GM18526 (cell line): ENCODE results near the gene ATP10A.

ENCODE experiments used
- POLR2A ChIP-seq: IDR thresholded peaks from 3 replicates; pipeline ENCODE4 v1.6.1; 2011; ENCODE audit not compliant: insufficient read length; ENCODE audit errors: extremely low read depth

The ATP10A gene

DNA sequence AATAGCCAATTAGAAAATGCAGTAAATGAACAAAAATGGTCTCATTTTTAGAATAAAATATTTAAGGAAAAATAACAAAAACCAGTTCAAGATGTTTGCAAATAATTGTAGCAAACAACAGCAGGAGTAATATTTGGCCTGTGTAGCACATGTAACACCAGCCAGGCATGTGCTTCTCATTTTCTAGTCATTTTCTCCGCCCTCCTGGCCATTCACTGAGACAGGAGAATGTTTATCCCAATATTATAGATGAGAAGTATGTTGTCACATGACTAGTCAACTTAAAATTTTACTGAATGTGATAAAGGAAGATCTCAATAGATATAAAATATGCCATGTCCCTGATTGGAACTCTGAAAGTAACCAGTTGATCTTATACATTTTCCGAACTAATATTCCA is 7.8 kb upstream of the ATP10A start:
- TF ChIP-seq POLR2A, result no peak

GRCh38 chr15:25869701-25870100 is 6.6 kb upstream of the ATP10A start:
- no peak for TF ChIP-seq POLR2A

- TF ChIP-seq POLR2A, result no peak
Observed at GRCh38 chr15:25866874-25867273, 3.7 kb upstream of the ATP10A start.

DNA sequence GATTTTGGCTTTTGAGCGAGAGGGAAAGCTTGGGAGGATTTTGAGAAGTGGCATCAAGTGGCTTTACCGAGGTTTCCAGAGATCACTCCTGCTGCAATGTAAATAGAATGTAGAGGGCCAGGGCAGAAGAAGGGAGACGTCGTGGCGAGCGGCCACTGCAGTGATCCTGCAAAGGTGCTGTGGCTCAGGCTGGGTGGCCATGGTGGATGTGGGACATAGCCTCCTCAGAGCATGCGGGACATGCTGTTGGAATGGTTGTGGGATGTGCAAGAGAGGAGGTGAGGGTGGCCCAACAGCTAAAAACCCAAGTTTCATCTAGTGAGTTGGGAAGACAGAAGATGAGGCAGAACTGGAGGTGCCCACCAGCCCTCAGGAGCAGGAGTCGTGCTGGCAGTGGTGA is 3.1 kb upstream of the ATP10A start:
- TF ChIP-seq POLR2A, result no peak

GRCh38 chr15:25864966-25865365 is 1.8 kb upstream of the ATP10A start:
- no peak for TF ChIP-seq POLR2A

DNA sequence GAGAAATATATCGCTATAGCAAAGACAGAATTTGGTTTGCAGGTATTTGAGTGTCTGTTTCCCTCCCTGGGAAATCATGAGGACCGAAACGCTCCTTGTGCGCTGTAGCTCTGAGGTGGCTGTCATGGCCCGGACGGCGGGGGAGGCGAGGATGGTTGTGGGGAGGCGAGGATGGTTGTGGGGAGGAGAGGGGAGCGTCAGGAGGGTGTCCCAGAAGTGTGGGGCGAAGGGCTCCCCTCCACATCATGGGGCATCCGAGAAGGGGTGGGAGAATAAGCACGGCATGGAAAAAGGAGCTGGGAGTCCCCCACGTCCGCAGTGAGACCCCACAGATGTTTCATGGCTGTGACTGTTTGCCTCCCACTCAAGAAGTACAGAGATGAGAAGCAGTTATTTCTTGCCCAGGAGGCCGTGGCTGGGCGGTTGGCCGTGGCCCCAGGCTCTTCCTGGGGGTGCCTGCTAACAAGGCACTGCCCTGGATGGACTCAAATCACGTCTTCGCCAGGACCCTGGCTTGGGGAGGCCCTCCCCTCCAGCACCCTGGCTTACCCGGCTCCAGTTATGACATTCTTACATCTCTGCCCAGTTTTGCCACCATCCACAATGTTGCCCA is 947 bp upstream of the ATP10A start:
- TF ChIP-seq POLR2A, result no peak

GRCh38 chr15:25862472-25863110 is 536 bp downstream of the ATP10A start:
- TF ChIP-seq POLR2A, result no peak

GRCh38 chr15:25862071-25862471 is 1.1 kb downstream of the ATP10A start:
- no peak for TF ChIP-seq POLR2A

DNA sequence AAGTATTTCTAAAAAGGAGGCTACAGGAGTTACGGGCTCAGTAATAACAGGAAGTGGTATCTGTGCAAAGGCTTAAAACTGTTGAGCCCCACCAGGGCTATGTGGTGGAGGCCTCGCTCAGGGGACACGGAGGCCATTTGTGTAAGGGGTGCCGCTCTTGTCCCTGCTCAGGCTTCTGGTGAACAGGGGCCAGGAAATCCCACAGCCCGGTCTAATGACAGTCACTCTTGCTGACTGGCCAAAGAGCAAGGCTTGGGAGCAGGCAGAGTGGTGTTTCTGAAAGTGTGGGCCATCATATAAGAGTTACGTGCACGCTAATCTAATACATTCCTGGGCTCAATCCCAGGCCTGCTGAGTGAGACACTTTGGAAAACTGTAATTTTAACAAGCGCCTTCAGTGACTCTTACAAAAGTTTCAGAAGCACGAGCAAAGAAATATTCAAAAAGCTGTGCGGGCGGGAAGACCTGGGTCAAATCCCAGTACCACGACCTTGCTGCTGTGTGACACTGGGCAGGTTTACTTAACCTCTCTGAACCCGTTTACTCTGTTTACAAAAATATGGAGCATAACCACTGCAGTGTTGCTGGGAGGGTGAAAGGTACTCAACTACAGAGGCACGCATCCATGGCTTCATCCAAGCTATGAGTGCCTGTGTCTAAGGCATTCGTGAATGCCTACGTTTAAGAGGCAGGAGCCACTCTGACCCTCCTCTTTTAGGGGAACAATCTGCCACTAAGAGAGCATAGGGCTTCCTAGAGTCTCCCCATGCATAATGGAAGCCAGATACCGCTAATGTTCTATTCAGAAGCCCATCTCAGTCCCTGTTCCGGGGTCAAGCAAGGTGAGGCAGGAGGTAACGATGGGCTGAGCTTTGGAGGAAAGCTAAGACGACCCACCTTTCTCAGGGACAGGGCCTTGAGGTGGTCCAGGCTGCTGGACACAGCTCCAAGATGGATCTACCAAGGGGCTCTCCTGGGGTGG is 2.0 kb downstream of the ATP10A start:
- TF ChIP-seq POLR2A, result no peak

DNA sequence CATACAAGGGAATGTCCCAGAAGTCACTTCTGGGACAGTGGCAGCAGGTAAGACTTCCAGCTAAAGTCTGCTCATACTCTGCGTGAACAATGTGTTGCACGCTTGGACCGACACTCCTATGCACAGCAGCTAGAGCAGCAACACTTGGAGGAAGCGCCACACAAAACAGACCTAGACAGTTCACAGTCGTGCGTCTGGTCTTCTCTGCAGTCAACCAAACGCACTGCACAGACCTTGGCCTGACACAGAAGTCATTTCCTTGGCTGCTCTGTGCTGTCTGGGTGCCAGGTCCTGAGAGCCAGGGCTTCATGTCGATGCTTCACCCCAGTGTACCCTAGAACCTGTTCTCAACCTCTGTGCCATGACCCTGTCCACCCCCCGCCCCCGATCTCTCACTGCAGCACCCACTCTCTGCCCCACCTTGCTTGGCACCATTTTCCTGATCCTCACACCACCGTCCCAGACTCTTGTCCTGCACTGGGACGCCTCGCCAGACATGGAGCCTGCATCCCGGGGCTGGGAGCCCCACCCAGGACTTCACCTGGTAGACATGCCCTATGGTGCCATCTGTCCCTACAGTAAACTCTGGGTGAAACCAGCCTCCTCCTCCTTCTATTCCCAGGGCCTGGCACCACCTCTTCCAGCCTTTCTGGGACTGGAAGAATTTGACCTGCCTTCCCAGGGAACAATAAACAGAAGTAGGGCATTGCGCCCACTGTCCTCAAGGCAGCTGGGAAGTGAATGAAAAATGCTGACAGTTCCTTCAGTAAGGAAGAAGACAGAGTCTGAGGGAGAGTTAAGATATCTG is 3.1 kb downstream of the ATP10A start:
- no peak for TF ChIP-seq POLR2A

DNA sequence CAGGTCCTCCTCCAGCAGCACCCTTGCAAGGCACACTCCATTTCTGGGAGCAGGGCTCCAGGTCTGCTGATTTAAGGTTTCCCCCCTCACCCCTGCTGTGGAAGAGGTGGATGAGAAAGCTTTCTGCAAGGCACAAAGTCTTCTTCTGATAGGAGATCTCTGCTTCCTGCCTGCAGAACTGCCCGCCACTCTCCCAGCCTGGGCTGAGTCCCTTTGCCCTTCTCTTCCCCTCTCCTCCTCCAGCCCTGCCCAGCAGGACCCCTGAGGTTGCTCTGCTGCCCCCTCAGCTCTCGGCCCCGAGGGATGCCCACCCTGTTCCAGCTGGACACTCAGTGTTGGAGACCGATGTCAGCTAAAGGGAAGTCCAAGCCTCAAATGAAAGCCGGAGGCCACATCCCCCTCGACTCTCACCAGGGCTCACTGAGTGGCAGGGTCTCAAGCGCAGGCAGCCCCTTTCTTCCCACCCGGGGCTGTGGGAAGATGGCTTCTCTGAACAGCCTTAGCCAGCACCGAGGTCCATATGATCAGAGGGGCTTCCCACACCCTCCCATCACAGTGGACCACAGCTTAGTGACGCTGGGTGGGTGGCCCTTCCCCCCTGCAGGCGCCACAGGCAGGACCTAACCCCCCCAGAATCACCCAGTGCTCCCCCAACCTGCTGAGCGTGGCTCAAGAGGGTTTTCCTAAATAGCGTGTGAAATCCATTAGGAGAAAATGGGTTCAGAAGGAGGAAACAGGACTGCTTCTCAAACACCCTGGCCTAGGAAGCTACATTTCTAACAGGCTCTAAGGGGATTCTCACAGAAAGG is 4.0 kb downstream of the ATP10A start:
- no peak for TF ChIP-seq POLR2A

GRCh38 chr15:25852661-25853524 is 10.2 kb downstream of the ATP10A start:
- no peak for TF ChIP-seq POLR2A

DNA sequence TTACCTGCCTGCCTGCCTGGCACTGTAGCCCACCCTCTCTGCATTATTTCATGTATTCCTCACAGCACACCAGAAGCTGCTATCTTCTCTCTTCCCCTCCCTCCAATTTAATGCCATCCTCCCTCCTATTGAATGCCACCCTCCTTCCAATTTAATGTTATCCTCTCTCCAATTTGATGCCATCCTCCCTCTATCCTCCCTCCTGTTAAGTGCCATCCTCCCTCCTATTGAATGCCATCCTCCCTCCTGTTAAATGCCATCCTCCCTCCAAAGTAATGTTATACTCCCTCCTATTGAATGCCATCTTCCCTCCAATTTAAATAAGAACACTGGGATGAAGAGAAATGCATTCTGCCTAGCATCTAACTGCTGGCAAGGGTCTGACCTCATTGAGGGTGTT is 11.1 kb downstream of the ATP10A start:
- no peak for TF ChIP-seq POLR2A

DNA sequence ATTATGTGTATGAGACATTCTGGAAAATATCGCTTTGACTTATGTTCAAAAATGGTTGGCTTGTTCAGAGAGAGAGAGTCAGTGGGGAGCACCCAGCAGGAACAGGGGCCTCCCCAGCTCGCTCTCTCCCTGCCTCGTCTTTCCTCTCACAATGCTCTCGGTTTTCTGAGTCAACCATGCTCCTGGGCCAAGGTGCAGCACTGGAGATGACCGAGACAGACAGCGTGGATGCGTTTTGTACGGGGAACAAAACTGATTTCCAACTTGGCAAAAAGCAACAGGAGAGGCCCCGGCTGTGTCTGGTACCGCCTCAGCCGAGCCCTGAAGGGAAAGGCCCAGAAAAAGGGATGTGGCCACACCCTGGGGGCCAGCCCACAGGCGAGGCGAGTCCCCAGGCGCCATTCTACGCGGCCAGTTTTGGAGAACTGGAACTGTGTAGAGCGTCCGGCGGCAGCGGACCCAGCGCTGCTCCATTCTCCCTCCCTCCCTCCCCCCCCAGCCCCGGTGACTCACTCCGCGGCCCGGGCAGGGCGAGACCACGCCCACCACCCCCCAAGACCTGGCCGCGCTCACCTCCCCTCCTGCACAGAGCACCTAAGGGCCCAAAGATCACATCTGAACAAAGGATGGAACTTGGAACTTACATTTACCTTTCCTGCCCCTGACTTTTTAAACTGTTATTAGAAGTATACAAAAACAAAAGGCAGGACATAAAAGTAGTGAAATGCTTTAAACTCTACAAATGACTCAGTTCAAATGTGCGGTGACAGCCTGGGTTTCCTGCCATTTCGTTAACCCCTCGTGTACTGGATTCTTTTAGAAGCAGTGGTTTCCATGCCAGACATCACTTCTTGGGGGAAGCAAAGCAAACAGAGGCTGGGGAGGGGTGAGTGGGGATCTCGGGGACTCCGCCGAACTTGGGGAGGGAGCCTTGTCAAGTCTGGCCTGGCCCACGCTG is 12.7 kb downstream of the ATP10A start:
- no peak for TF ChIP-seq POLR2A
